Hepatocyte (in vitro differentiated cells): ENCODE data around the gene FAF1.

Experiments used
- CTCF ChIP-seq: fragments of 200-600 bp; sonication (generic); IDR thresholded peaks from 2 replicates; pipeline ENCODE4 v1.5.1; 2016; ENCODE audit warnings: antibody characterized with exemption, mild to moderate bottlenecking; ENCODE audit not compliant: poor library complexity
- EZH2 ChIP-seq: fragments of 200-600 bp; sonication (generic); IDR thresholded peaks from 2 replicates; pipeline ENCODE4 v1.6.1; 2016; ENCODE audit warnings: antibody characterized with exemption, mild to moderate bottlenecking, borderline replicate concordance
- EZH2phosphoT487 ChIP-seq: fragments of 200-600 bp; sonication (generic); IDR thresholded peaks from one replicate; pipeline ENCODE4 v1.6.1; 2018; ENCODE audit warnings: antibody characterized with exemption, mild to moderate bottlenecking, low read depth, moderate library complexity; ENCODE audit not compliant: unreplicated experiment, severe bottlenecking

GRCh38 chr1:50490640-50491039 lies 469.4 kb downstream of the FAF1 start:
- no peak for TF ChIP-seq CTCF
- TF ChIP-seq EZH2phosphoT487, result no peak
- TF ChIP-seq EZH2, result no peak
